K562 (cell line): ENCODE results near the gene ROBO2. TPM values are rescaled to one million over a fixed set of nuclear protein-coding genes. Genes with fewer than 3 reads are reported as not detected.

Source experiments
- ATAC-seq: fragments of 200-7000 bp; cut with Tn5 transposase; 3 replicates; pipeline ENCODE4 v1.9.1; 2020; ENCODE audit warnings: moderate library complexity
- BruUV-seq: library from RNA; stranded (reverse); fragments of 400-500 nt; replicated peaks from 2 replicates; lab custom pipeline; 2021; lab: Mats Ljungman, UMichigan
- CTCF ChIA-PET: fragments of 300-600 bp; formaldehyde crosslinking; extraction: SDS; loops from one replicate; lab custom pipeline; 2021; ENCODE audit warnings: low intra/inter-chr PET ratio; lab: Yijun Ruan, JAX
- POLR2A ChIA-PET: fragments of 300-600, 350-650 bp; sonication (Branson Sonifier 250); formaldehyde crosslinking; extraction: SDS; loops from one replicate; lab custom pipeline; 2021; ENCODE audit warnings: antibody characterized with exemption, inconsistent platforms; lab: Yijun Ruan, JAX
- DNase-seq, 4 experiments: peaks; one replicate each; pipeline versions ENCODE4 v3.0.0 to v3.0.0-alpha.2; 2011 to 2018; ENCODE audit warnings: low spot score in 3 of 4, mixed read lengths in 3 of 4; ENCODE audit errors: extremely low read depth in 1 of 4
- FAIRE-seq: peaks from 2 replicates; lab custom pipeline; 2011; peaks lifted over from hg19 to GRCh38; lab: Jason Lieb, UNC
- H2AFZ ChIP-seq: 2 replicates; pipeline ENCODE4 v1.6.0; 2011; ENCODE audit warnings: low read depth, low read length, control low read depth, inconsistent platforms
- H3K27ac ChIP-seq: fragments of 200-600 bp; 3 replicates; pipeline ENCODE4 v1.8.0; 2011; ENCODE audit warnings: low read depth, mild to moderate bottlenecking, control low read depth, inconsistent platforms, low read length, moderate library complexity, mixed read lengths; ENCODE audit errors: extremely low read depth
- H3K27me3 ChIP-seq, 2 experiments: fragments of 300-600 bp in 1 of 2; 2 replicates in 1 of 2; 3 replicates in 1 of 2; pipeline versions ENCODE4 v1.6.0 to v1.8.0; 2011; ENCODE audit warnings: inconsistent platforms in 2 of 2, low read length in 2 of 2, mild to moderate bottlenecking in 1 of 2, mixed read lengths in 1 of 2, moderate library complexity in 1 of 2; ENCODE audit not compliant: control insufficient read depth in 2 of 2, insufficient read depth in 2 of 2
- H3K36me3 ChIP-seq: fragments of 300-600 bp; 3 replicates; pipeline ENCODE4 v1.8.0; 2011; ENCODE audit warnings: mild to moderate bottlenecking, low read length, inconsistent platforms; ENCODE audit not compliant: control insufficient read depth, insufficient read depth
- H3K4me1 ChIP-seq, 2 experiments: fragments of 200-600 bp in 1 of 2; replicated peaks in 1 of 2; 2 replicates in 1 of 2; 3 replicates in 1 of 2; pipeline versions ENCODE4 v1.5.1 to v1.8.0; 2011; ENCODE audit warnings: inconsistent platforms in 2 of 2, low read length in 2 of 2, mild to moderate bottlenecking in 1 of 2, mixed read lengths in 1 of 2, moderate library complexity in 1 of 2; ENCODE audit not compliant: control insufficient read depth in 2 of 2, insufficient read depth in 2 of 2
- H3K4me2 ChIP-seq: 2 replicates; pipeline ENCODE4 v1.6.1; 2011; ENCODE audit warnings: low read length, control low read depth, inconsistent platforms, mixed read lengths; ENCODE audit not compliant: insufficient read depth
- H3K4me3 ChIP-seq: fragments of 200-600 bp; sonication (generic), shearing (Covaris generic); 2 replicates; pipeline ENCODE4 v1.5.1; 2016; ENCODE audit warnings: control low read depth, inconsistent platforms
- H3K79me2 ChIP-seq: fragments of 200-600 bp; 3 replicates; pipeline ENCODE4 v1.8.0; 2011; ENCODE audit warnings: low read length, inconsistent platforms; ENCODE audit not compliant: control insufficient read depth, insufficient read depth
- H3K9ac ChIP-seq, 2 experiments: 2 replicates each; pipeline versions ENCODE4 v1.6.0 to v1.6.1; 2011; ENCODE audit warnings: low read depth in 2 of 2, low read length in 2 of 2, control low read depth in 1 of 2, inconsistent platforms in 1 of 2, mild to moderate bottlenecking in 1 of 2, mixed read lengths in 1 of 2; ENCODE audit not compliant: insufficient read depth in 1 of 2
- H3K9me1 ChIP-seq: one replicate; pipeline ENCODE4 v1.6.0; 2011; ENCODE audit warnings: inconsistent platforms, mild to moderate bottlenecking, low read length, moderate library complexity; ENCODE audit not compliant: control insufficient read depth, insufficient read depth
- H3K9me3 ChIP-seq: replicated peaks from 2 replicates; pipeline ENCODE4 v1.5.1; 2011; ENCODE audit warnings: low read depth, low read length, inconsistent platforms; ENCODE audit not compliant: control insufficient read depth, insufficient read depth
- H4K20me1 ChIP-seq: replicated peaks from 2 replicates; pipeline ENCODE4 v1.6.1; 2011; ENCODE audit warnings: low read length, inconsistent platforms, mixed read lengths; ENCODE audit not compliant: control insufficient read depth, insufficient read depth
- ATF7 ChIP-seq: fragments of 450-650 bp; IDR thresholded peaks from 2 replicates; pipeline ENCODE4 v1.7.1; 2014; ENCODE audit warnings: mild to moderate bottlenecking, moderate library complexity
- EGR1 ChIP-seq: fragments of 450-650 bp; conservative IDR thresholded peaks from 2 replicates; pipeline ENCODE4 v1.6.1; 2017; ENCODE audit warnings: mild to moderate bottlenecking
- KAT7 ChIP-seq: sonication (generic); formaldehyde crosslinking; IDR thresholded peaks from 2 replicates; pipeline ENCODE4 v1.8.0; 2022; ENCODE audit warnings: missing genetic modification reagents, mild to moderate bottlenecking, borderline replicate concordance
- KLF1 ChIP-seq: fragments of 450-650 bp; IDR thresholded peaks from 2 replicates; pipeline ENCODE4 v1.6.1; 2016; ENCODE audit warnings: missing genetic modification characterization, missing compliant biosample characterization
- MCM3 ChIP-seq: fragments of 450-650 bp; IDR thresholded peaks from 2 replicates; pipeline ENCODE4 v1.6.1; 2016
- PTTG1 ChIP-seq: fragments of 450-650 bp; IDR thresholded peaks from 2 replicates; pipeline ENCODE4 v1.6.1; 2016; ENCODE audit warnings: low read depth, mild to moderate bottlenecking, missing genetic modification characterization, missing compliant biosample characterization
- RBM39 ChIP-seq: fragments of 200-400 bp; formaldehyde crosslinking; optimal IDR thresholded peaks from 2 replicates; pipeline ENCODE3; 2018; ENCODE audit warnings: low read depth, low read length
- RHOXF2B ChIP-seq: fragments of 250-450 bp; sonication (Bioruptor Pico); conservative IDR thresholded peaks from 2 replicates; pipeline ENCODE4 v1.5.1; 2021
- SLC30A9 ChIP-seq: fragments of 250-450 bp; sonication (Bioruptor Pico); IDR thresholded peaks from 2 replicates; pipeline ENCODE4 v1.8.0; 2022; ENCODE audit warnings: mild to moderate bottlenecking, moderate library complexity
- TCF7L2 ChIP-seq: fragments of 150-350 bp; IDR thresholded peaks from 2 replicates; pipeline ENCODE4 v1.6.1; 2016; ENCODE audit warnings: low read depth, mild to moderate bottlenecking, low read length, moderate library complexity
- ZNF316 ChIP-seq: fragments of 450-650 bp; IDR thresholded peaks from 2 replicates; pipeline ENCODE4 v1.6.1; 2016
- WGBS: fragments of 100-300 bp; shearing (Covaris generic); methylation state at CpG from one replicate; pipeline ENCODE4 v1.1.6; 2016; ENCODE audit warnings: low coverage, mixed read lengths; ENCODE audit not compliant: insufficient coverage; ENCODE audit errors: missing lambda C conversion rate; 5-methylcytosine and 5-hydroxymethylcytosine counted together
- in situ Hi-C: fragments of 300-500 bp; cut with MboI; formaldehyde crosslinking; loops from 4 replicates; pipeline ENCODE4 v1.15.0; 2018; ENCODE audit warnings: inconsistent platforms, mixed read lengths
- intact Hi-C: fragments of 100-400 bp; cut with micrococcal nuclease; formaldehyde crosslinking; loops from 2 replicates; pipeline ENCODE4 v1.14.2; 2022
- polyA plus RNA-seq, 8 experiments: library from polyadenylated mRNA; depleted of rRNA in 4 of 8; stranded (reverse) in 5 of 8; unstranded in 3 of 8; fragments of >200 nt; fragmentation: Nextera tagmentation in 2 of 8; fragmentation: Illumina TruSeq in 1 of 8; extraction: Ambion mirVana in 2 of 8; extraction: Trizol in 1 of 8; gene quantifications; 2 replicates each; pipeline versions ENCODE4 v1.2.1 to v1.2.3, GENCODE V29; 2011 to 2014; ENCODE audit warnings: inconsistent platforms in 1 of 8, missing spikeins in 1 of 8
- total RNA-seq, 7 experiments: library from RNA; depleted of rRNA in 6 of 7; stranded (reverse); fragments of >200 nt in 6 of 7; fragmentation: Illumina TruSeq in 2 of 7; extraction: Trizol in 2 of 7; gene quantifications; 2 replicates each; pipeline versions ENCODE4 v1.2.1 to v1.2.3, GENCODE V29; 2011 to 2021; ENCODE audit warnings: low replicate concordance in 1 of 7
- TF ChIP-seq, protein P1 (sequence below): fragments of 450-650 bp; IDR thresholded peaks from 2 replicates; pipeline ENCODE4 v1.6.1; 2016; ENCODE audit warnings: low read depth
- TF ChIP-seq, protein P2 (sequence below): fragments of 250-450 bp; sonication (Bioruptor Pico); IDR thresholded peaks from 2 replicates; pipeline ENCODE4 v1.4.0; 2020; ENCODE audit warnings: mild to moderate bottlenecking
- TF ChIP-seq, protein P3 (sequence below): fragments of 250-450 bp; sonication (Bioruptor Pico); IDR thresholded peaks from 2 replicates; pipeline ENCODE4 v1.4.0; 2020; ENCODE audit warnings: mild to moderate bottlenecking, moderate library complexity

ROBO2 gene
- total and polyA plus RNA-seq, 9 of the 15 experiments (the other 6 are each of a cell fraction or from before 2014, with no cell fraction given): 0.84 to 3.0 (median 1.7) TPM

DNA sequence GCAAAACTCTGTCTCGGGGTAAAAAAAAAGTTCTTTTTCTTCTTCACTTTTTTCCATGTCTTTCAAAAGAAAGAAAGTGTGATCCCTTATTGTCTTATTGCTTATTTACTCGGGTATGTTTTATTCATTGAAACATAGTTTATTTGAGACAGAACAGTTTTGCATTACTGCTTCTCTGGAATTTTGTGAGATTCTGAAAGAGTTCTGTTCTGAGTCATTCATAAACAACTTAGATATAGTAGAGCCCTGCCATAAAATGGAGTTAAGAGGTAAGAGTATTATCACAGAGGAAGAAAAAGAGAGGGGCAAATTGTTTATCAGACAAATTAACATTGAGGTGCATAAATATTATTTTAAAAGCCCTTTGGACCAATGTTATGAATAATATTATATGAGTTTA is 522.2 kb downstream of the ROBO2 start:
- Histone ChIP-seq H3K9me1 (no peaks in the 10 kb centered on the region), H3K79me2 (no peaks in the 10 kb centered on the region), H3K36me3 (no peaks in the 10 kb centered on the region), H2AFZ (no peak overlapping the region), H3K9me3 (no peaks in the 10 kb centered on the region), H4K20me1 (no peaks in the 10 kb centered on the region), H3K4me2 (no peak overlapping the region), H3K27me3 (no peaks in the 10 kb centered on the region), H3K4me1 (no peaks in the 10 kb centered on the region), H3K4me3 (no peak overlapping the region), H3K9ac (no peak overlapping the region), H3K27ac (no peak overlapping the region)
- intact Hi-C loops: no loop called here
- POLR2A ChIA-PET: no interaction called here
- FAIRE-seq: no peak
- no peak for ATAC-seq
- WGBS: 0% methylated on average over 2 of the region's 2 CpGs
- CTCF ChIA-PET: no interaction called here
- in situ Hi-C loops: no loop called here
- DNase-seq: no peak
- BruUV-seq: no TSS peak
- TF ChIP-seq ZNF316 (no peak), SLC30A9 (CRISPR knock-in tag) (no peak), KAT7 (CRISPR knock-in tag) (no peak), ATF7 (no peak), RHOXF2B (CRISPR knock-in tag) (no peak), MCM3 (no peak), EGR1 (no peak), PTTG1 (no peak), KLF1 (tag) (no peak), TCF7L2 (no peak), RBM39 (no peak)
- TF ChIP-seq, protein P1, sequence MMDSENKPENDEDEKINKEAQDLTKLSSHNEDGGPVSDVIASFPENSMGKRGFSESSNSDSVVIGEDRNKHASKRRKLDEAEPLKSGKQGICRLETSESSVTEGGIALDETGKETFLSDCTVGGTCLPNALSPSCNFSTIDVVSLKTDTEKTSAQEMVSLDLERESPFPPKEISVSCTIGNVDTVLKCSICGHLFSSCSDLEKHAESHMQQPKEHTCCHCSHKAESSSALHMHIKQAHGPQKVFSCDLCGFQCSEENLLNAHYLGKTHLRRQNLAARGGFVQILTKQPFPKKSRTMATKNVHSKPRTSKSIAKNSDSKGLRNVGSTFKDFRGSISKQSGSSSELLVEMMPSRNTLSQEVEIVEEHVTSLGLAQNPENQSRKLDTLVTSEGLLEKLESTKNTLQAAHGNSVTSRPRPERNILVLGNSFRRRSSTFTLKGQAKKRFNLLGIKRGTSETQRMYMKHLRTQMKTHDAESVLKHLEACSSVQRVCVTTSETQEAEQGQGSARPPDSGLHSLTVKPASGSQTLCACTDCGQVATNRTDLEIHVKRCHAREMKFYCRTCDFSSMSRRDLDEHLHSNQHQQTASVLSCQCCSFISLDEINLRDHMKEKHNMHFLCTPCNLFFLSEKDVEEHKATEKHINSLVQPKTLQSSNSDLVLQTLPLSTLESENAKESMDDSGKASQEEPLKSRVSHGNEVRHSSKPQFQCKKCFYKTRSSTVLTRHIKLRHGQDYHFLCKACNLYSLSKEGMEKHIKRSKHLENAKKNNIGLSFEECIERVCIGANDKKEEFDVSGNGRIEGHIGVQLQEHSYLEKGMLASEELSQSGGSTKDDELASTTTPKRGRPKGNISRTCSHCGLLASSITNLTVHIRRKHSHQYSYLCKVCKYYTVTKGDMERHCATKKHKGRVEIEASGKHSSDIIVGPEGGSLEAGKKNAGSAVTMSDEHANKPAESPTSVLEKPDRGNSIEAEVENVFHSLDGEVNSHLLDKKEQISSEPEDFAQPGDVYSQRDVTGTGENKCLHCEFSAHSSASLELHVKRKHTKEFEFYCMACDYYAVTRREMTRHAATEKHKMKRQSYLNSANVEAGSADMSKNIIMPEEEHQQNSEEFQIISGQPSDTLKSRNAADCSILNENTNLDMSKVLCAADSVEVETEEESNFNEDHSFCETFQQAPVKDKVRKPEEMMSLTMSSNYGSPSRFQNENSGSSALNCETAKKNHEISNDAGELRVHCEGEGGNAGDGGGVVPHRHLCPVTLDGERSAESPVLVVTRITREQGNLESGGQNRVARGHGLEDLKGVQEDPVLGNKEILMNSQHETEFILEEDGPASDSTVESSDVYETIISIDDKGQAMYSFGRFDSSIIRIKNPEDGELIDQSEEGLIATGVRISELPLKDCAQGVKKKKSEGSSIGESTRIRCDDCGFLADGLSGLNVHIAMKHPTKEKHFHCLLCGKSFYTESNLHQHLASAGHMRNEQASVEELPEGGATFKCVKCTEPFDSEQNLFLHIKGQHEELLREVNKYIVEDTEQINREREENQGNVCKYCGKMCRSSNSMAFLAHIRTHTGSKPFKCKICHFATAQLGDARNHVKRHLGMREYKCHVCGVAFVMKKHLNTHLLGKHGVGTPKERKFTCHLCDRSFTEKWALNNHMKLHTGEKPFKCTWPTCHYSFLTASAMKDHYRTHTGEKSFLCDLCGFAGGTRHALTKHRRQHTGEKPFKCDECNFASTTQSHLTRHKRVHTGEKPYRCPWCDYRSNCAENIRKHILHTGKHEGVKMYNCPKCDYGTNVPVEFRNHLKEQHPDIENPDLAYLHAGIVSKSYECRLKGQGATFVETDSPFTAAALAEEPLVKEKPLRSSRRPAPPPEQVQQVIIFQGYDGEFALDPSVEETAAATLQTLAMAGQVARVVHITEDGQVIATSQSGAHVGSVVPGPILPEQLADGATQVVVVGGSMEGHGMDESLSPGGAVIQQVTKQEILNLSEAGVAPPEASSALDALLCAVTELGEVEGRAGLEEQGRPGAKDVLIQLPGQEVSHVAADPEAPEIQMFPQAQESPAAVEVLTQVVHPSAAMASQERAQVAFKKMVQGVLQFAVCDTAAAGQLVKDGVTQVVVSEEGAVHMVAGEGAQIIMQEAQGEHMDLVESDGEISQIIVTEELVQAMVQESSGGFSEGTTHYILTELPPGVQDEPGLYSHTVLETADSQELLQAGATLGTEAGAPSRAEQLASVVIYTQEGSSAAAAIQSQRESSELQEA: no peak
- TF ChIP-seq, protein P2, sequence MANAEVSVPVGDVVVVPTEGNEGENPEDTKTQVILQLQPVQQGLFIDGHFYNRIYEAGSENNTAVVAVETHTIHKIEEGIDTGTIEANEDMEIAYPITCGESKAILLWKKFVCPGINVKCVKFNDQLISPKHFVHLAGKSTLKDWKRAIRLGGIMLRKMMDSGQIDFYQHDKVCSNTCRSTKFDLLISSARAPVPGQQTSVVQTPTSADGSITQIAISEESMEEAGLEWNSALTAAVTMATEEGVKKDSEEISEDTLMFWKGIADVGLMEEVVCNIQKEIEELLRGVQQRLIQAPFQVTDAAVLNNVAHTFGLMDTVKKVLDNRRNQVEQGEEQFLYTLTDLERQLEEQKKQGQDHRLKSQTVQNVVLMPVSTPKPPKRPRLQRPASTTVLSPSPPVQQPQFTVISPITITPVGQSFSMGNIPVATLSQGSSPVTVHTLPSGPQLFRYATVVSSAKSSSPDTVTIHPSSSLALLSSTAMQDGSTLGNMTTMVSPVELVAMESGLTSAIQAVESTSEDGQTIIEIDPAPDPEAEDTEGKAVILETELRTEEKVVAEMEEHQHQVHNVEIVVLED (CRISPR knock-in tag): no peak
- TF ChIP-seq, protein P3, sequence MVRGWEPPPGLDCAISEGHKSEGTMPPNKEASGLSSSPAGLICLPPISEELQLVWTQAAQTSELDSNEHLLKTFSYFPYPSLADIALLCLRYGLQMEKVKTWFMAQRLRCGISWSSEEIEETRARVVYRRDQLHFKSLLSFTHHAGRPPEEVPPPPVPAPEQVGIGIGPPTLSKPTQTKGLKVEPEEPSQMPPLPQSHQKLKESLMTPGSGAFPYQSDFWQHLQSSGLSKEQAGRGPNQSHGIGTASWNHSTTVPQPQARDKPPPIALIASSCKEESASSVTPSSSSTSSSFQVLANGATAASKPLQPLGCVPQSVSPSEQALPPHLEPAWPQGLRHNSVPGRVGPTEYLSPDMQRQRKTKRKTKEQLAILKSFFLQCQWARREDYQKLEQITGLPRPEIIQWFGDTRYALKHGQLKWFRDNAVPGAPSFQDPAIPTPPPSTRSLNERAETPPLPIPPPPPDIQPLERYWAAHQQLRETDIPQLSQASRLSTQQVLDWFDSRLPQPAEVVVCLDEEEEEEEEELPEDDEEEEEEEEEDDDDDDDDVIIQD (CRISPR knock-in tag): no peak
